OCI-LY7 (cell line): Measurements from ENCODE around the gene CA7. TPM values are rescaled to one million over a fixed set of nuclear protein-coding genes. Genes with fewer than 3 reads are reported as not detected.

ENCODE experiments used
- Bru-seq: library from RNA; stranded (reverse); fragments of 400-500 nt; gene quantifications from one replicate; lab custom pipeline; 2021; lab: Mats Ljungman, UMichigan
- BruChase-seq, 2 experiments: library from RNA; stranded (reverse); fragments of 400-500 nt; gene quantifications; one replicate each; lab custom pipeline; 2021; lab: Mats Ljungman, UMichigan
- BruUV-seq: library from RNA; stranded (reverse); fragments of 400-500 nt; replicated peaks from 2 replicates; lab custom pipeline; 2021; lab: Mats Ljungman, UMichigan
- CTCF ChIA-PET: fragments of 300-600 bp; sonication (Branson Sonifier 250); formaldehyde crosslinking; loops from one replicate; lab custom pipeline; 2022; ENCODE audit warnings: antibody characterized with exemption; ENCODE audit not compliant: unreplicated experiment; lab: Charles Lee
- POLR2A ChIA-PET: fragments of 300-600 bp; sonication (Branson Sonifier 250); formaldehyde crosslinking; loops from one replicate; lab custom pipeline; 2022; ENCODE audit warnings: antibody characterized with exemption; lab: Charles Lee
- DNase-seq: peaks from one replicate; pipeline ENCODE4 v3.0.0-alpha.2; 2015; ENCODE audit warnings: low spot score
- H2AFZ ChIP-seq: fragments of 200-600 bp; sonication (generic), shearing (Covaris generic); 2 replicates; pipeline ENCODE4 v1.6.1; 2014; ENCODE audit warnings: mild to moderate bottlenecking, antibody characterized with exemption, low read length, moderate library complexity
- H3K27ac ChIP-seq: fragments of 200-600 bp; sonication (generic); 2 replicates; pipeline ENCODE4 v1.5.1; 2014; ENCODE audit warnings: mixed run types, low read depth, mild to moderate bottlenecking, moderate library complexity, low read length, inconsistent platforms; ENCODE audit not compliant: poor library complexity, severe bottlenecking
- H3K36me3 ChIP-seq: fragments of 200-600 bp; sonication (generic); 2 replicates; pipeline ENCODE4 v1.6.1; 2014; ENCODE audit warnings: mild to moderate bottlenecking, antibody characterized with exemption, low read length, moderate library complexity, mixed read lengths; ENCODE audit not compliant: insufficient read depth
- H3K4me1 ChIP-seq: fragments of 200-600 bp; sonication (generic); 2 replicates; pipeline ENCODE4 v1.5.1; 2014; ENCODE audit warnings: mild to moderate bottlenecking, low read length; ENCODE audit not compliant: insufficient read depth, poor library complexity, severe bottlenecking
- H3K4me2 ChIP-seq: fragments of 200-600 bp; sonication (generic); 2 replicates; pipeline ENCODE4 v1.6.1; 2014; ENCODE audit warnings: mild to moderate bottlenecking, low read length
- H3K4me3 ChIP-seq: fragments of 200-600 bp; sonication (generic); 2 replicates; pipeline ENCODE4 v1.5.1; 2014; ENCODE audit warnings: mild to moderate bottlenecking, low read depth, low read length; ENCODE audit not compliant: poor library complexity, severe bottlenecking
- H3K79me2 ChIP-seq: fragments of 200-600 bp; sonication (generic); 2 replicates; pipeline ENCODE4 v1.6.1; 2016; ENCODE audit warnings: low read depth, mild to moderate bottlenecking, low read length, moderate library complexity, mixed read lengths; ENCODE audit not compliant: insufficient read depth
- H3K9me2 ChIP-seq: fragments of 200-600 bp; sonication (generic); 2 replicates; pipeline ENCODE4 v1.6.1; 2016; ENCODE audit warnings: mild to moderate bottlenecking, low read length, mixed read lengths; ENCODE audit not compliant: insufficient read depth
- H3K9me3 ChIP-seq: fragments of 200-600 bp; sonication (generic); 2 replicates; pipeline ENCODE4 v1.6.1; 2014; ENCODE audit warnings: mild to moderate bottlenecking, mixed run types, low read length, mixed read lengths
- H4K20me1 ChIP-seq: fragments of 200-600 bp; sonication (generic); 2 replicates; pipeline ENCODE4 v1.6.1; 2014; ENCODE audit warnings: mild to moderate bottlenecking, antibody characterized with exemption, low read length, moderate library complexity, mixed read lengths; ENCODE audit not compliant: insufficient read depth
- EZH2phosphoT487 ChIP-seq: fragments of 200-600 bp; sonication (generic); IDR thresholded peaks from 2 replicates; pipeline ENCODE4 v1.6.1; 2018; ENCODE audit warnings: low read depth, borderline replicate concordance, mild to moderate bottlenecking, mixed run types, antibody characterized with exemption, low read length, moderate library complexity, mixed read lengths
- intact Hi-C: fragments of 100-400 bp; cut with micrococcal nuclease; formaldehyde crosslinking; loops from one replicate; pipeline ENCODE4 v1.10.0; 2022; ENCODE audit not compliant: unreplicated experiment
- long read RNA-seq: library from polyadenylated mRNA; stranded (forward); transcript quantifications from one replicate; pipeline ENCODE4 v2.0.0, GENCODE V29; 2022
- total RNA-seq, 2 experiments: library from RNA; depleted of rRNA in 1 of 2; stranded (reverse); fragments of >200 nt in 1 of 2; shearing (Covaris generic) in 1 of 2; gene quantifications; 2 replicates each; pipeline ENCODE4 v1.2.3, GENCODE V29; 2014 to 2022
- TF ChIP-seq, protein P1 (sequence below): fragments of 200-600 bp; sonication (generic); conservative IDR thresholded peaks from 2 replicates; pipeline ENCODE4 v1.5.1; 2014; ENCODE audit warnings: mild to moderate bottlenecking, antibody characterized with exemption, low read length, moderate library complexity, mixed read lengths

Gene CA7
- not detected in 2 replicates for total RNA-seq (2014; rRNA removed; shearing (Covaris generic))
- total RNA-seq (2022): not detected in 2 replicates
- Bru-seq, nascent RNA: not detected
- BruChase-seq, experiment 1, labeled RNA remaining after a 6-hour chase: not detected
- BruChase-seq, experiment 2, labeled RNA remaining after a 2-hour chase: not detected
- long read RNA-seq: 0 reads

DNA sequence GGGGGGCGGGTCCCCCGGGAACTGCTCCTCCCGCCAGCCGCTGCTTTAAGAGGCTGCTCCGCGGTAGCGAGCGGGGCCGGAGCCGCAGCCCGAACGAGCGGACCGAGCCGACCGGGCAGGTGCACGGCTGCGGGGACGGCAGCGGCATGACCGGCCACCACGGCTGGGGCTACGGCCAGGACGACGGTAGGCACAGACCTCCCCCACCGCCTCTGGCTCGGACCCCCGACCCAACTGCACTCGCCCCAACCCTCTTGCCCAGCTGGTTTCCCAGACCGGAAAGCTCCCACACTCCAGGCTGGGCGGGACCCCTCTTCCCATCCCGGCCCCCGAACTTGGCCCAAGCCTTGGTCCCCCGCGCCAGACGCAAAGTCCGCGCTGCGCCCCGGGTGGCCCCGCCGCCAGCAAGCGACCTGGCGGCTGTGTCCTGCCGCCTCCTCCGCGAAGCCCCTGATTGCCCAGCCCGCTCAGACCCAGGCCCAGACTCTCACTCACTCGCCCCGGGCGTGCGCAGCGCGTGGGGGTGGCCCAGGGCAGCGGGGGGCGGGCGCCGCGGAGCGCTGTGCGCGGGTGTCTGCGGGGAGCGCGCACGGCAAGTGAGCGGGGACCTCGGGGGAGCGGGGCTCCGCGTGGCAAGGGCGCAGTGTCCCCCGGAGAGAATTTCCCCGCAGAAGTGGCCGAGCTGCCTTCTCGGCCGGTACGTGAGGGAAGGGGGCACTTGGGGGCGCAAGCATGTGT is at the start of gene CA7:
Gene CA7 (plus strand): TSS at position 73 of the 738 bp plus-strand sequence. CDS start 74 bp downstream, at position 147.
- intact Hi-C loops: no loop called here
- TF ChIP-seq, protein P1, sequence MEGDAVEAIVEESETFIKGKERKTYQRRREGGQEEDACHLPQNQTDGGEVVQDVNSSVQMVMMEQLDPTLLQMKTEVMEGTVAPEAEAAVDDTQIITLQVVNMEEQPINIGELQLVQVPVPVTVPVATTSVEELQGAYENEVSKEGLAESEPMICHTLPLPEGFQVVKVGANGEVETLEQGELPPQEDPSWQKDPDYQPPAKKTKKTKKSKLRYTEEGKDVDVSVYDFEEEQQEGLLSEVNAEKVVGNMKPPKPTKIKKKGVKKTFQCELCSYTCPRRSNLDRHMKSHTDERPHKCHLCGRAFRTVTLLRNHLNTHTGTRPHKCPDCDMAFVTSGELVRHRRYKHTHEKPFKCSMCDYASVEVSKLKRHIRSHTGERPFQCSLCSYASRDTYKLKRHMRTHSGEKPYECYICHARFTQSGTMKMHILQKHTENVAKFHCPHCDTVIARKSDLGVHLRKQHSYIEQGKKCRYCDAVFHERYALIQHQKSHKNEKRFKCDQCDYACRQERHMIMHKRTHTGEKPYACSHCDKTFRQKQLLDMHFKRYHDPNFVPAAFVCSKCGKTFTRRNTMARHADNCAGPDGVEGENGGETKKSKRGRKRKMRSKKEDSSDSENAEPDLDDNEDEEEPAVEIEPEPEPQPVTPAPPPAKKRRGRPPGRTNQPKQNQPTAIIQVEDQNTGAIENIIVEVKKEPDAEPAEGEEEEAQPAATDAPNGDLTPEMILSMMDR: no peak
- no peak for TF ChIP-seq EZH2phosphoT487
- Histone ChIP-seq H3K27ac (no peak within 1 kb of the TSS), H3K4me1 (peaks cover 8% of the 10 kb centered on the region), H3K9me3 (no peaks in the 10 kb centered on the region), H3K4me2 (no peak within 1 kb of the TSS), H3K36me3 (no peaks in the 10 kb centered on the region), H3K9me2 (no peaks in the 10 kb centered on the region), H3K79me2 (no peaks in the 10 kb centered on the region), H2AFZ (no peak within 1 kb of the TSS), H3K4me3 (no peak within 1 kb of the TSS), H4K20me1 (no peaks in the 10 kb centered on the region)
- ChIA-PET POLR2A (no interaction called here), CTCF (no interaction called here)
- DNase-seq: no peak
- BruUV-seq: no TSS peak

DNA sequence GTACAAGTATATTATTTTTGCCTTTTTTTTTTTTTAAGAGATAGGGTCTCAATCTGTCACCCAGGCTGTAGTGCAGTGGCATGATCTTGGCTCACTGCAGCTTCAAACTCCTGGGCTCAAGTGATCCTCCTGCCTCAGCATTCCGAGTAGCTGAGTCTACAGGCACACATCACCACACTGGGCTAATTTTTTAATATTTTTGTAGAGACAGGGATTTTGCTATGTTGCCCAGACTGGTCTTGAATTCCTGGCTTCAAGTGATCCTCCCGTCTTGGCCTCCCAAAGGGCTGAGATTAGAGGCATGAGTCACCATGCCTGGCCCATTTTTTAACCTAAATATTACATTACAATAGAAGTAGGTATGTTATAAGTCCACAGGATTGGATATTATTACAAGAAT is 46.1 kb upstream of the CA7 start:
- CTCF ChIA-PET: interaction anchor here (0.6 kb wide), 1 partner anchor 82 kb away, joined by 7 read pairs; the partner anchor contains the start of gene PDP2
- POLR2A ChIA-PET: interaction anchor here (0.7 kb wide), 1 partner anchor 19 kb away, joined by 4 read pairs; no protein-coding TSS in a partner anchor
- BruUV-seq: no TSS peak

More for the DNA sequence above, 46.1 kb upstream of the CA7 start:
- DNase-seq: no peak
- no peak for TF ChIP-seq EZH2phosphoT487
- TF ChIP-seq, protein P1: no peak
- no peaks in the 10 kb centered on the region for H3K9me3 ChIP-seq
- intact Hi-C loops: no loop called here
- no peaks in the 10 kb centered on the region for H3K9me2 ChIP-seq
- no peaks in the 10 kb centered on the region for H4K20me1 ChIP-seq
- no peak overlapping the region for H3K4me3 ChIP-seq
- no peaks in the 10 kb centered on the region for H3K79me2 ChIP-seq
- no peaks in the 10 kb centered on the region for H3K4me1 ChIP-seq
- no peak overlapping the region for H2AFZ ChIP-seq
- no peak overlapping the region for H3K27ac ChIP-seq
- no peak overlapping the region for H3K4me2 ChIP-seq
- peaks cover 18% of the 10 kb centered on the region for H3K36me3 ChIP-seq
